Adrenal gland (tissue), 12 donors: ENCODE data around the gene PPP2R2D. TPM values are rescaled to one million over a fixed set of nuclear protein-coding genes. Genes with fewer than 3 reads are reported as not detected.

ENCODE experiments used
- DNase-seq, 7 donors: peaks; one replicate each; pipeline ENCODE4 v3.0.0-alpha.2; 2019 to 2020
- H3K27ac ChIP-seq, 5 donors: fragments of 200-600 bp; sonication (generic) in 4 of 5; 1 replicate in 3 of 5; 2 replicates in 2 of 5; pipeline versions ENCODE4 v1.5.1 to v1.8.0; 2016 to 2020; ENCODE audit warnings: mild to moderate bottlenecking in 1 of 5
- H3K27me3 ChIP-seq: fragments of 200-600 bp; 2 replicates; pipeline ENCODE4 v1.8.0; 2021
- H3K36me3 ChIP-seq, 2 donors: fragments of 200-600 bp; replicated peaks in 1 of 2; 1 replicate in 1 of 2; 2 replicates in 1 of 2; pipeline versions ENCODE4 v1.5.1 to v1.8.0; 2018 to 2022
- H3K4me1 ChIP-seq, 2 donors: fragments of 200-600 bp; replicated peaks in 1 of 2; 1 replicate in 1 of 2; 2 replicates in 1 of 2; pipeline versions ENCODE4 v1.5.1 to v1.8.0; 2018 to 2021
- H3K4me3 ChIP-seq, 4 donors: fragments of 200-600 bp; sonication (generic) in 3 of 4; one replicate each; pipeline ENCODE4 v1.5.1; 2016 to 2018
- H3K9me3 ChIP-seq, 3 donors: fragments of 200-600 bp; sonication (generic) in 1 of 3; replicated peaks in 1 of 3; 1 replicate in 2 of 3; 2 replicates in 1 of 3; pipeline versions ENCODE4 v1.5.1 to v1.8.0; 2016 to 2021
- CTCF ChIP-seq, 6 experiments: fragments of 450-650 bp in 4 of 6; fragments of 200-600 bp in 2 of 6; sonication (generic) in 1 of 6; IDR thresholded peaks; 1 replicate in 5 of 6; 2 replicates in 1 of 6; pipeline versions ENCODE4 v1.5.1 to v1.8.0; 2016 to 2021; ENCODE audit warnings: antibody characterized with exemption in 6 of 6, mild to moderate bottlenecking in 2 of 6, moderate library complexity in 1 of 6
- POLR2A ChIP-seq, 2 donors: fragments of 450-650 bp; IDR thresholded peaks; one replicate each; pipeline ENCODE4 v1.6.1; 2017; ENCODE audit warnings: antibody characterized with exemption in 2 of 2, mild to moderate bottlenecking in 2 of 2, moderate library complexity in 1 of 2
- WGBS, 4 donors: extraction: QIAGEN DNeasy Blood & Tissue Kit in 2 of 4; methylation state at CpG; one replicate each; pipeline versions ENCODE4 v1.1.5 to v1.1.7; 2013 to 2017; 5-methylcytosine and 5-hydroxymethylcytosine counted together
- intact Hi-C, 2 donors: fragments of 100-400 bp; cut with DNase I; formaldehyde crosslinking; loops; one replicate each; pipeline versions ENCODE4 v1.14.1 to v1.15.0; 2022 to 2023
- polyA plus RNA-seq, 3 donors: library from polyadenylated mRNA; stranded (reverse); fragments of 200-250 nt in 2 of 3; fragments of 350-450 nt in 1 of 3; fragmentation: Illumina TruSeq in 1 of 3; extraction: RNeasy Lipid Tissue Mini Kit (QIAGEN cat#74804) in 1 of 3; gene quantifications; one replicate each; pipeline ENCODE4 v1.2.3, GENCODE V29; 2013 to 2014
- total RNA-seq, 9 donors: library from RNA; depleted of rRNA in 4 of 9; stranded (reverse); fragments of >200 nt in 4 of 9; fragments of 120-200 nt in 1 of 9; fragmentation: NEBNext Ultra II Directional in 1 of 9; extraction: Animal tissue kit (Norgen Biotek cat#: 25700) in 1 of 9; gene quantifications; one replicate each; pipeline versions ENCODE4 v1.1.0 to v1.2.4, GENCODE V29; 2013 to 2023
- donor health status: healthy with polysubstance abuse.
- donor health status: Bipolar disorder and iron deficiency.
- donor health status: DM: yes; HTN: yes; CAD: no.
- donor health status: DM: no; HTN: no; CAD: no.
- donor health status: DM: no; HTN: no; CAD: no.
- donor health status: DM: yes; HTN: yes; CAD: no.

The PPP2R2D gene
- total and polyA plus RNA-seq, 12 donors, result 37.8 to 83.2 (median 58.9) TPM

GRCh38 chr10:131977323-131978096 lies 76.7 kb downstream of the PPP2R2D start:
- WGBS, 4 donors, result 90 to 95% (median 93%) methylated on average over 12 to 13 of the region's 13 CpGs
- Histone ChIP-seq H3K4me1 (peaks cover 12 to 35% of the 10 kb centered on the region in 2 donors), H3K9me3 (no peaks in the 10 kb centered on the region), H3K27ac (no peak overlapping the region), H3K27me3 (no peaks in the 10 kb centered on the region), H3K4me3 (no peak overlapping the region), H3K36me3 (no peaks in the 10 kb centered on the region)
- no peak for TF ChIP-seq CTCF (IDR thresholded peaks at IDR 0.05)
- TF ChIP-seq POLR2A (IDR thresholded peaks at IDR 0.05), result no peak
- intact Hi-C loops, result no loop called here
- peak in 1 of 7 donors; percentile 3 for DNase-seq

GRCh38 chr10:131978366-131978765 lies 77.6 kb downstream of the PPP2R2D start:
- peaks cover 12 to 31% of the 10 kb centered on the region in 2 donors for H3K4me1 ChIP-seq
- intact Hi-C loops, result no loop called here
- peak in 1 of 7 donors; percentile 13 for DNase-seq
- no peak overlapping the region for H3K4me3 ChIP-seq
- H3K36me3 ChIP-seq, result no peaks in the 10 kb centered on the region
- no peaks in the 10 kb centered on the region for H3K9me3 ChIP-seq
- no peak overlapping the region for H3K27ac ChIP-seq
- no peaks in the 10 kb centered on the region for H3K27me3 ChIP-seq
- no peak for TF ChIP-seq CTCF (IDR thresholded peaks at IDR 0.05)
- no peak for TF ChIP-seq POLR2A (IDR thresholded peaks at IDR 0.05)
- WGBS, 4 donors, result 61 to 74% (median 69%) methylated on average over 3 of the region's 3 CpGs

GRCh38 chr10:131978851-131979250 lies 78.0 kb downstream of the PPP2R2D start:
- no peaks in the 10 kb centered on the region for H3K27me3 ChIP-seq
- H3K27ac ChIP-seq, result no peak overlapping the region
- H3K4me1 ChIP-seq, result peaks cover 12 to 31% of the 10 kb centered on the region in 2 donors
- H3K9me3 ChIP-seq, result no peaks in the 10 kb centered on the region
- intact Hi-C loops, result no loop called here
- TF ChIP-seq CTCF (IDR thresholded peaks at IDR 0.05) (no peak), POLR2A (IDR thresholded peaks at IDR 0.05) (no peak)
- WGBS, 4 donors, result 83 to 96% (median 85%) methylated on average over 6 of the region's 6 CpGs
- DNase-seq, result peak in 1 of 7 donors; percentile 13
- H3K36me3 ChIP-seq, result no peaks in the 10 kb centered on the region
- no peak overlapping the region for H3K4me3 ChIP-seq

- Histone ChIP-seq H3K9me3 (no peaks in the 10 kb centered on the region), H3K36me3 (no peaks in the 10 kb centered on the region), H3K27ac (peak overlapping the region in 2 of 5 donors; percentile 31 to 32), H3K4me1 (peaks cover 12 to 31% of the 10 kb centered on the region in 2 donors), H3K4me3 (peak overlapping the region in 1 of 4 donors; percentile 39), H3K27me3 (no peaks in the 10 kb centered on the region)
- DNase-seq, result peak in 1 of 7 donors; percentile 11
- 64 to 68% (median 68%) methylated on average over 5 to 7 of the region's 7 CpGs for WGBS, 4 donors
- no peak for TF ChIP-seq CTCF (IDR thresholded peaks at IDR 0.05)
- no peak for TF ChIP-seq POLR2A (IDR thresholded peaks at IDR 0.05)
- intact Hi-C loops, result no loop called here
Measured at GRCh38 chr10:131979336-131979735, 78.5 kb downstream of the PPP2R2D start.
